ENCODE results near the gene GARNL3. TPM values are rescaled to one million over a fixed set of nuclear protein-coding genes. Genes with fewer than 3 reads are reported as not detected.

GARNL3 gene
- total RNA-seq, 4 donors from 2014 or later, result 11.9 to 19.1 (median 16.5) TPM

DNA sequence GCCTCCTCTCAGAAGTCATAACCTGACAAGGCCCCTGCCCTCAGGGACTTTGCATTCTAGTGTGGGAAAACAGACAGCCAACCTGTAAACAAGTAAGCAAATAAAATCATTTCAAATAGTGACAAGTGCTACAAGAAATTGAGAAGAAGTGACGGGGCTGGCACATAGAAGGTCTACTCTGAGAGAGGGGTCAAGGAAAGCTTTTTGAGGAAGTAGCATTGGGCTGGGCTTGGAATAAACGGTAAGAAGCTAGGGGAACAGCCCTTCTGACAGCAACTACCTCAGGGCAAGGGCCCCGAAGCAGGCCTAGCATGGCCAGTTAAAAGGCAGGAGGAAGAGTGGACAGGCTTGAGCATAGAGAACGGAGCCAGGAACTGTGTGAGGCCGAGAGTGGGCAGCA, 127.6 kb downstream of the GARNL3 start:
- 81 to 92% methylated on average over 5 of the region's 5 CpGs for WGBS, 2 donors
- no peak for TF ChIP-seq POLR2A (IDR thresholded peaks at IDR 0.05)
- TF ChIP-seq, protein P1, sequence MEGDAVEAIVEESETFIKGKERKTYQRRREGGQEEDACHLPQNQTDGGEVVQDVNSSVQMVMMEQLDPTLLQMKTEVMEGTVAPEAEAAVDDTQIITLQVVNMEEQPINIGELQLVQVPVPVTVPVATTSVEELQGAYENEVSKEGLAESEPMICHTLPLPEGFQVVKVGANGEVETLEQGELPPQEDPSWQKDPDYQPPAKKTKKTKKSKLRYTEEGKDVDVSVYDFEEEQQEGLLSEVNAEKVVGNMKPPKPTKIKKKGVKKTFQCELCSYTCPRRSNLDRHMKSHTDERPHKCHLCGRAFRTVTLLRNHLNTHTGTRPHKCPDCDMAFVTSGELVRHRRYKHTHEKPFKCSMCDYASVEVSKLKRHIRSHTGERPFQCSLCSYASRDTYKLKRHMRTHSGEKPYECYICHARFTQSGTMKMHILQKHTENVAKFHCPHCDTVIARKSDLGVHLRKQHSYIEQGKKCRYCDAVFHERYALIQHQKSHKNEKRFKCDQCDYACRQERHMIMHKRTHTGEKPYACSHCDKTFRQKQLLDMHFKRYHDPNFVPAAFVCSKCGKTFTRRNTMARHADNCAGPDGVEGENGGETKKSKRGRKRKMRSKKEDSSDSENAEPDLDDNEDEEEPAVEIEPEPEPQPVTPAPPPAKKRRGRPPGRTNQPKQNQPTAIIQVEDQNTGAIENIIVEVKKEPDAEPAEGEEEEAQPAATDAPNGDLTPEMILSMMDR (IDR thresholded peaks at IDR 0.05), result no peak
- DNase-seq (ENCODE audit: low spot score in 2 of 2), result no peak
- H3K4me3 ChIP-seq (ENCODE audit: low read depth, poor library complexity, severe bottlenecking), result no peak overlapping the region
- intact Hi-C loops (cut with DNase I; ENCODE audit: low total_unique reads), result no loop called here

DNA sequence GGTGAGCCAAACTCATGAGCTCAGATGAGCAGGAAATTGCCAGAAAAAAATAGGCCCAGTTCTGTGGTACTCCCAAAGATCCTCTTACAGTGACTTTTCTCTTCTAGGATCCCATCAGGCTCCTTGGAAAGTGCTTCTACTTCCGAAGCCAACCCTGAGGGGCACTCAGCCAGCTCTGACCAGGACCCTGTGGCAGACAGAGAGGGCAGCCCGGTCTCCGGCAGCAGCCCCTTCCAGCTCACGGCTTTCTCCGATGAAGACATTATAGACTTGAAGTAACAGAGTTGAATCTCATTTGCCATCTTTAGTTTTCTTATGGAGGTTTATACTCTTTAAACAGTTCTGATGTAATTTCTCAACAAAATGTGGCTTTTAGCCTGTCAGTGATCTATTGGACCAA, 128.4 kb downstream of the GARNL3 start:
- no peak overlapping the region for H3K4me3 ChIP-seq (ENCODE audit: low read depth, poor library complexity, severe bottlenecking)
- intact Hi-C loops (cut with DNase I; ENCODE audit: low total_unique reads), result no loop called here
- TF ChIP-seq POLR2A (IDR thresholded peaks at IDR 0.05), result no peak
- TF ChIP-seq, protein P1 (IDR thresholded peaks at IDR 0.05), result no peak
- no peak for DNase-seq (ENCODE audit: low spot score in 2 of 2)
- WGBS, 2 donors, result 92 to 96% methylated on average over 5 of the region's 5 CpGs

DNA sequence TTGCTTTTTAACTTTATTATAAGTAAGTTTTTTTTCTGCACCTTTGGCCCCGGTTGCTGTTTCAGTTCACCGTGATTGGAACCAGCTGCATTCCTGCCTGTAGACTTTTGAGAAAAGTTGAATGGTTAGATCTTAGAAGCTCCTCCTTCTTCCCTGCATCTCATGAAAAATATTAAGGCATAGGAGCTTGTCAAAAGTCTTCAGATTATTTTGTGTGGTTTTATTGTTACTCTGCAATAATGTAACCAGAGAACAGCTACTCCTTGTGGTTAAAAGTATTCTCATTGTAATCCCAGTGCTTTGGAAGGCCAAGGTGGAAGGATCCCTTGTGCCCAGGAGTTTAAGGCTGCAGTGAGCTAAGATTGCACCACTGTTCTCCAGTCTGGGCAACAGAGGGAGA, 129.1 kb downstream of the GARNL3 start:
- intact Hi-C loops (cut with DNase I; ENCODE audit: low total_unique reads), result no loop called here
- WGBS, 2 donors, result 63 to 65% methylated on average over 2 of the region's 2 CpGs

DNA sequence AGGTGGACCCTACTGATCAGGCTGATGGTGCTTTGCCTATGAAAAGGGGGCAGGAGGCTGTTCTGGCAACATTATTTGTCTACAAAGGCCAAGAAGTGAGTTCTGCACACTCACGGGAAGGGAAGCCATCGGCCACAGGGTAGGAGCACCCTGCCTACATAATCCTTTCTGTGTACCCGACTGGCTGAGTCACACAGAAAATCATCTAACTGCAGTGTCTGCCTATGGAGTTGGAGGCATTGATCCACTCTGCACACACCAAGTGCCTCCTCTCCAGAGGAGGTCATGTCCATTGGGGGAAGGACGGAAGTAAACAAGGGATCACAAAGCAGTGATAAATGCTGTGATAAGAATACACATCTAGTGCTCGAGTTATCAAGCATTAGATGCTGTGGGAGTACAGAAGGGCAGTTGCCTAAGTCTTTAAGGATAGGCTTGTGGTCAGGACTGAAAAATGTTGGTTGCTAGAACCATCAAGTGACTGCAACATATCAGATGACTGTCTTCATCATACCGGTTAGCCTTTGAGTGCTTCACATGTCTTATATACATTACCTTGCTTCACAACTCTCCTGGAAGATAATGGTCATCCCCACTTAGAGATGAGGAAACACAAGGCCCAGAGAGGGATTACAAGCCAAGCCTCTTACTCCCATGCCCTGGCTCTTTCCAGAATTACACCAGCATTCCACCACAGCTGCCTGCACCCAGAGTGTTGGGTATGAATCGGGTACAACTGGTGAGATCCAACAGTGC, 131.1 kb downstream of the GARNL3 start:
- intact Hi-C loops (cut with DNase I; ENCODE audit: low total_unique reads), result no loop called here
- no peak overlapping the region for H3K4me3 ChIP-seq (ENCODE audit: low read depth, poor library complexity, severe bottlenecking)
- peak in 1 of 2 donors; percentile 75 for DNase-seq (ENCODE audit: low spot score in 2 of 2)
- WGBS, 2 donors, result 77 to 88% methylated on average over 7 of the region's 7 CpGs
- TF ChIP-seq POLR2A (IDR thresholded peaks at IDR 0.05), result no peak
- TF ChIP-seq, protein P1 (IDR thresholded peaks at IDR 0.05), result no peak

More for the DNA sequence above, 129.1 kb downstream of the GARNL3 start:
- no peak for DNase-seq (ENCODE audit: low spot score in 2 of 2)
- H3K4me3 ChIP-seq (ENCODE audit: low read depth, poor library complexity, severe bottlenecking), result no peak overlapping the region
- TF ChIP-seq, protein P1 (IDR thresholded peaks at IDR 0.05), result no peak
- TF ChIP-seq POLR2A (IDR thresholded peaks at IDR 0.05), result no peak

DNA sequence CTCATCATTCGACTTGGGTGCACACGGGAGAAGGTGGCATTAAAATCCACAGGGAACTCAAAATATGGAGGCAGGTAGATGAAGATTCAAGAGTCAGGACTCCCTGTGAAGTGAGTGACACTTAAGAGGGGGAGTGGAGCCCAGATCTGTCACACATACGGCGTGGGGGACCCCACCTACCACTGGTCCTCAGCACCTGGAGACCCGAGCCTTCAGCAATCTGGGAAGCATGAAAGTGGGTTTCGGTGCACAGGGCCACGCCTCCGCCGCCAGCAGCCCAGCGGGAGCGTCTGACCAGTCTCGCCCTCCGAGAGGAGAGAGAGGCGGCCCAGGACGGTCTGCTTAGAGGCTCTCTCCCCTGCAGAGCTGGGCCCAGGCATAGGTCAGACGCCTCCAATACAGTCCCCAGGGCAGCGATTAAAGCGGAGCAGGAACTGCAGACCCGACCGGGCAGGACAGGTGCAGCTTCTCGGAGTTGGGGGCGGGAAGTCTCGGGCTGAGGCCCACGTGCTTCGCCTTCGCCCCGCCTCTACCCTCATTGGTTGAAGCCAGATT, 131.8 kb downstream of the GARNL3 start:
- intact Hi-C loops (cut with DNase I; ENCODE audit: low total_unique reads), result no loop called here
- 6 to 14% methylated on average over 18 to 25 of the region's 27 CpGs for WGBS, 2 donors
- peak in 1 of 2 donors; percentile 24 for DNase-seq (ENCODE audit: low spot score in 2 of 2)
- TF ChIP-seq, protein P1 (IDR thresholded peaks at IDR 0.05), result no peak
- no peak for TF ChIP-seq POLR2A (IDR thresholded peaks at IDR 0.05)
- H3K4me3 ChIP-seq (ENCODE audit: low read depth, poor library complexity, severe bottlenecking), result no peak overlapping the region
